IPS-20b (cell line): Measurements from ENCODE around the gene COL5A1.

Experiments used
- H3K27ac ChIP-seq: one replicate; pipeline ENCODE4 v1.5.1; 2013; ENCODE audit warnings: low read length
- H3K27me3 ChIP-seq: 2 replicates; pipeline ENCODE4 v1.6.1; 2013; ENCODE audit warnings: mild to moderate bottlenecking, low read length, inconsistent platforms; ENCODE audit not compliant: insufficient read depth
- H3K36me3 ChIP-seq: 2 replicates; pipeline ENCODE4 v1.6.1; 2013; ENCODE audit warnings: low read depth, mild to moderate bottlenecking, inconsistent platforms, low read length, moderate library complexity; ENCODE audit not compliant: insufficient read depth
- H3K4me1 ChIP-seq: 2 replicates; pipeline ENCODE4 v1.6.1; 2013; ENCODE audit warnings: mild to moderate bottlenecking, control low read depth, inconsistent platforms, low read length, moderate library complexity; ENCODE audit not compliant: insufficient read depth
- H3K4me3 ChIP-seq: 2 replicates; pipeline ENCODE4 v1.5.1; 2013; ENCODE audit warnings: mild to moderate bottlenecking, low read length, inconsistent platforms
- H3K9ac ChIP-seq: 2 replicates; pipeline ENCODE4 v1.6.1; 2013; ENCODE audit warnings: low read depth, mild to moderate bottlenecking, inconsistent platforms, low read length, moderate library complexity
- H3K9me3 ChIP-seq: 2 replicates; pipeline ENCODE4 v1.6.1; 2013; ENCODE audit warnings: mild to moderate bottlenecking, low read depth, low read length, inconsistent platforms; ENCODE audit not compliant: insufficient read depth

The COL5A1 gene

GRCh38 chr9:134647359-134648080, 5.9 kb downstream of the COL5A1 start:
- H3K36me3 ChIP-seq = no peaks in the 10 kb centered on the region
- peaks cover 14% of the 10 kb centered on the region for H3K27me3 ChIP-seq
- no peaks in the 10 kb centered on the region for H3K9me3 ChIP-seq
- no peak overlapping the region for H3K4me3 ChIP-seq
- H3K9ac ChIP-seq = no peak overlapping the region
- H3K27ac ChIP-seq = no peak overlapping the region
- H3K4me1 ChIP-seq = no peaks in the 10 kb centered on the region; the same call in 1 of the 2 replicates

- no peaks in the 10 kb centered on the region for H3K36me3 ChIP-seq
- H3K4me3 ChIP-seq = no peak overlapping the region
- no peaks in the 10 kb centered on the region for H3K4me1 ChIP-seq
- H3K27me3 ChIP-seq = no peaks in the 10 kb centered on the region; the same call in 1 of the 2 replicates
- no peaks in the 10 kb centered on the region for H3K9me3 ChIP-seq
- H3K9ac ChIP-seq = no peak overlapping the region
- no peak overlapping the region for H3K27ac ChIP-seq
These were observed 7.3 kb downstream of the COL5A1 start for GRCh38 chr9:134648701-134649530.

- Histone ChIP-seq H3K9ac (no peak overlapping the region), H3K27ac (no peak overlapping the region), H3K27me3 (no peaks in the 10 kb centered on the region), H3K9me3 (no peaks in the 10 kb centered on the region), H3K4me3 (no peak overlapping the region), H3K4me1 (no peaks in the 10 kb centered on the region), H3K36me3 (no peaks in the 10 kb centered on the region)
These were observed 9.0 kb downstream of the COL5A1 start for GRCh38 chr9:134650431-134651190.

GRCh38 chr9:134651226-134651905, 9.8 kb downstream of the COL5A1 start:
- H3K4me1 ChIP-seq = no peaks in the 10 kb centered on the region
- H3K9ac ChIP-seq = no peak overlapping the region
- H3K36me3 ChIP-seq = no peaks in the 10 kb centered on the region
- H3K4me3 ChIP-seq = no peak overlapping the region
- H3K9me3 ChIP-seq = no peaks in the 10 kb centered on the region
- no peak overlapping the region for H3K27ac ChIP-seq
- no peaks in the 10 kb centered on the region for H3K27me3 ChIP-seq

GRCh38 chr9:134652291-134653225, 11.0 kb downstream of the COL5A1 start:
- H3K4me3 ChIP-seq = no peak overlapping the region
- H3K9ac ChIP-seq = no peak overlapping the region
- no peaks in the 10 kb centered on the region for H3K4me1 ChIP-seq
- no peak overlapping the region for H3K27ac ChIP-seq
- H3K27me3 ChIP-seq = no peaks in the 10 kb centered on the region
- no peaks in the 10 kb centered on the region for H3K36me3 ChIP-seq
- H3K9me3 ChIP-seq = no peaks in the 10 kb centered on the region

GRCh38 chr9:134653259-134654009, 11.8 kb downstream of the COL5A1 start:
- no peaks in the 10 kb centered on the region for H3K9me3 ChIP-seq
- H3K36me3 ChIP-seq = no peaks in the 10 kb centered on the region

GRCh38 chr9:134655101-134655500, 13.5 kb downstream of the COL5A1 start:
- Histone ChIP-seq H3K36me3 (no peaks in the 10 kb centered on the region), H3K9me3 (peaks cover under 1% of the 10 kb centered on the region; the same call in 1 of the 2 replicates), H3K27me3 (no peaks in the 10 kb centered on the region), H3K9ac (no peak overlapping the region), H3K4me1 (peaks cover 11% of the 10 kb centered on the region), H3K4me3 (no peak overlapping the region), H3K27ac (no peak overlapping the region)

More at GRCh38 chr9:134653259-134654009, 11.8 kb downstream of the COL5A1 start:
- Histone ChIP-seq H3K9ac (no peak overlapping the region), H3K4me3 (no peak overlapping the region), H3K27ac (no peak overlapping the region), H3K27me3 (no peaks in the 10 kb centered on the region), H3K4me1 (peaks cover 7% of the 10 kb centered on the region)

- no peak overlapping the region for H3K4me3 ChIP-seq
- H3K9me3 ChIP-seq = peaks cover 8% of the 10 kb centered on the region
- H3K9ac ChIP-seq = no peak overlapping the region
- peaks cover 11% of the 10 kb centered on the region for H3K4me1 ChIP-seq
- no peak overlapping the region for H3K27ac ChIP-seq
- no peaks in the 10 kb centered on the region for H3K27me3 ChIP-seq
- no peaks in the 10 kb centered on the region for H3K36me3 ChIP-seq
These were observed 14.2 kb downstream of the COL5A1 start for GRCh38 chr9:134655586-134656333.

GRCh38 chr9:134656334-134657006, 14.9 kb downstream of the COL5A1 start:
- no peak overlapping the region for H3K4me3 ChIP-seq
- H3K9me3 ChIP-seq = peaks cover 13% of the 10 kb centered on the region
- H3K4me1 ChIP-seq = peaks cover 11% of the 10 kb centered on the region
- no peak overlapping the region for H3K9ac ChIP-seq
- no peak overlapping the region for H3K27ac ChIP-seq
- no peaks in the 10 kb centered on the region for H3K36me3 ChIP-seq
- no peaks in the 10 kb centered on the region for H3K27me3 ChIP-seq
